ENCODE data around the gene TGFBR3L. TPM values are rescaled to one million over a fixed set of nuclear protein-coding genes. Genes with fewer than 3 reads are reported as not detected.
A peak's percentile ranks its signal among the peaks of the same experiment; 100 is the strongest.

The TGFBR3L gene
- total and polyA plus RNA-seq, 2 of the 4 experiments (the other 2 are of a cell fraction): 0.94 TPM; not detected in 1

DNA sequence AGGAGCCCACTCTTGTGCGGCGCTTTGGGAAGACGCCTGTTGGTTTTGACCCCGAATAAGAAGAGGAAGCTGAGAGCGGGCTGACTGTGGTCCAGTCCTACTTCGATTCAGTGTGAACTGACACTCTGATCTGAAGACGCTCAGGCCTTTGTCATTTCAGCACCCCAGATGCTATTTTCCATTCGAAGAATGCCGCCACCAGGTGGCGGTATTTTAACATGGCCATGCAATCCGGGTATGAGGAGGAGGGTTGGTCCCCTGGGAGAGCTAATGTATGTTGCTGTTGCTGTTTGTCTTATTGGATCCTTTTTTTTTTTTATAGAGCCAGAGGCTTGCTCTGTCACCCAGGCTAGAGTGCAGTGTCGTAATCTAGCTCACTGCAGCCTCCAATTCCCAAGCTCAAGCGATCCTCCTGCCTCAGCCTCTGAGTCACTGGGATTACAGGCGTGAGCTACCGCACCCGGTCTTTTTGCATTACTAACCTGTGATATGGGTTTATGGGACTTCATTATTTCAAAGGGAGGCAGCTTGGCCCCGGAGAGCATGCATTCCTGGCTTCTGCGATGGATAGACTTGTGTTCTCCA lies 29.6 kb downstream of the TGFBR3L start (continued):
- TF ChIP-seq, protein P1, sequence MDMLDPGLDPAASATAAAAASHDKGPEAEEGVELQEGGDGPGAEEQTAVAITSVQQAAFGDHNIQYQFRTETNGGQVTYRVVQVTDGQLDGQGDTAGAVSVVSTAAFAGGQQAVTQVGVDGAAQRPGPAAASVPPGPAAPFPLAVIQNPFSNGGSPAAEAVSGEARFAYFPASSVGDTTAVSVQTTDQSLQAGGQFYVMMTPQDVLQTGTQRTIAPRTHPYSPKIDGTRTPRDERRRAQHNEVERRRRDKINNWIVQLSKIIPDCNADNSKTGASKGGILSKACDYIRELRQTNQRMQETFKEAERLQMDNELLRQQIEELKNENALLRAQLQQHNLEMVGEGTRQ (IDR thresholded peaks at IDR 0.05; ENCODE audit: low read depth, low read length): no peak

DNA sequence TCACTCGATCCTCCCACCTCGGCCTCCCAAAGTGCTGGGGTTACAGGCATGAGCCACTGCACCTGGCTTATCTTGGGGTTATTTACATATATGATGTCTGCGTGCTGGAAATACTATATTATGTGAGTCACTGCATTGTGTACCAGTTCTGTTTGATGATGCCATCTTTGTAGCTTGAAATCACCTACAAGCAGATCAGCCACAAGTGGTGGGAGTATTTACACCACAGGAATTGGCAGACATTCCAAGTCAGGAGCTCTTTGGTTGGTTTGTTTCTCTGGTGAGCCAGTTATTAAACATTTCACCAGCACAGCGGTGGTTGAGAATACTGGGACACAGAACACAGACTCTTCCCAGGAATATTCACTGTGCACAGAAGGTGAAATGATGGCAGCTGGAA lies 33.3 kb downstream of the TGFBR3L start:
- TF ChIP-seq, protein P2, sequence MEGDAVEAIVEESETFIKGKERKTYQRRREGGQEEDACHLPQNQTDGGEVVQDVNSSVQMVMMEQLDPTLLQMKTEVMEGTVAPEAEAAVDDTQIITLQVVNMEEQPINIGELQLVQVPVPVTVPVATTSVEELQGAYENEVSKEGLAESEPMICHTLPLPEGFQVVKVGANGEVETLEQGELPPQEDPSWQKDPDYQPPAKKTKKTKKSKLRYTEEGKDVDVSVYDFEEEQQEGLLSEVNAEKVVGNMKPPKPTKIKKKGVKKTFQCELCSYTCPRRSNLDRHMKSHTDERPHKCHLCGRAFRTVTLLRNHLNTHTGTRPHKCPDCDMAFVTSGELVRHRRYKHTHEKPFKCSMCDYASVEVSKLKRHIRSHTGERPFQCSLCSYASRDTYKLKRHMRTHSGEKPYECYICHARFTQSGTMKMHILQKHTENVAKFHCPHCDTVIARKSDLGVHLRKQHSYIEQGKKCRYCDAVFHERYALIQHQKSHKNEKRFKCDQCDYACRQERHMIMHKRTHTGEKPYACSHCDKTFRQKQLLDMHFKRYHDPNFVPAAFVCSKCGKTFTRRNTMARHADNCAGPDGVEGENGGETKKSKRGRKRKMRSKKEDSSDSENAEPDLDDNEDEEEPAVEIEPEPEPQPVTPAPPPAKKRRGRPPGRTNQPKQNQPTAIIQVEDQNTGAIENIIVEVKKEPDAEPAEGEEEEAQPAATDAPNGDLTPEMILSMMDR (conservative IDR thresholded peaks at IDR 0.05; ENCODE audit: low read depth, low read length): no peak
- Histone ChIP-seq H3K23ac (ENCODE audit: low read depth, low read length) (no peak overlapping the region), H3K56ac (ENCODE audit: extremely low read depth, insufficient read depth, low read length) (no peak overlapping the region), H3K14ac (replicated peaks; ENCODE audit: low read depth, low read length) (no peak overlapping the region), H3K4ac (ENCODE audit: low read depth, low read length) (no peak overlapping the region), H2BK120ac (ENCODE audit: low read depth, low read length) (no peak overlapping the region), H2BK20ac (ENCODE audit: low read depth, low read length) (no peak overlapping the region), H3K9me3 (ENCODE audit: control insufficient read depth, insufficient read depth, low read length) (no peaks in the 10 kb centered on the region), H3K4me1 (ENCODE audit: control insufficient read depth, insufficient read depth, low read length) (no peaks in the 10 kb centered on the region; the same call in 1 of the 2 replicates), H3K36me3 (ENCODE audit: control insufficient read depth, insufficient read depth, low read length) (no peaks in the 10 kb centered on the region), H4K20me1 (ENCODE audit: insufficient read depth, low read length) (no peaks in the 10 kb centered on the region), H4K5ac (ENCODE audit: low read depth, low read length) (no peak overlapping the region), H3K27me3 (ENCODE audit: control insufficient read depth, insufficient read depth, low read length) (no peaks in the 10 kb centered on the region), H3K18ac (ENCODE audit: low read depth, low read length) (no peak overlapping the region), H3K9ac (ENCODE audit: low read depth, low read length) (no peak overlapping the region), H4K8ac (ENCODE audit: low read depth in 2 of 2, low read length in 2 of 2) (no peak overlapping the region), H2AK5ac (ENCODE audit: low read depth, low read length) (no peak overlapping the region), H3K79me1 (ENCODE audit: low read depth in 1 of 2, low read length in 2 of 2) (peaks cover 0 to 4% of the 10 kb centered on the region in 2 experiments; a peak in 1 of 4 replicates), H3K4me3 (ENCODE audit: insufficient read depth, low read depth, low read length) (no peak overlapping the region), H3K4me2 (ENCODE audit: low read depth, low read length) (no peak overlapping the region), H3K27ac (ENCODE audit: insufficient read depth, low read length) (no peak overlapping the region), H4K91ac (ENCODE audit: insufficient read depth, low read depth, low read length) (no peak overlapping the region), H2AFZ (replicated peaks; ENCODE audit: low read length, poor library complexity) (no peak overlapping the region), H2BK15ac (ENCODE audit: low read depth, low read length) (no peak overlapping the region), H2AK9ac (replicated peaks; ENCODE audit: low read depth, low read length, poor library complexity) (no peak overlapping the region), H3K9me1 (ENCODE audit: insufficient read depth, low read length) (no peaks in the 10 kb centered on the region), H2BK5ac (ENCODE audit: low read depth, low read length, poor library complexity, severe bottlenecking) (no peak overlapping the region)
- CTCF ChIA-PET: no interaction called here
- dilution Hi-C loops (cut with HindIII; ENCODE audit: low sequenced_read_pairs, unreplicated experiment) (no loop called here), in situ Hi-C loops (cut with MboI; ENCODE audit: low sequenced_read_pairs) (no loop called here), intact Hi-C loops (cut with micrococcal nuclease) (no loop called here)
- WGBS, 2 experiments (ENCODE audit: extremely low coverage in 2 of 2, insufficient read length in 1 of 2): no CpG with 5 or more reads among the region's 4 CpGs
- ATAC-seq (ENCODE audit: low read depth): no peak
- POLR2A ChIA-PET (ENCODE audit: unreplicated experiment): no interaction called here
- peak; percentile 69 for DNase-seq
- no TSS peak for BruUV-seq (replicated peaks)

Measured in IMR-90 (cell line).